Keratinocyte (primary cell): ENCODE results near the gene DNLZ. TPM values are rescaled to one million over a fixed set of nuclear protein-coding genes. Genes with fewer than 3 reads are reported as not detected.

Experiments used
- DNase-seq: peaks from one replicate; pipeline ENCODE4 v3.0.0-alpha.2; 2011; ENCODE audit warnings: low read depth, missing footprints, low spot score
- FAIRE-seq: peaks from 2 replicates; lab custom pipeline; 2011; peaks lifted over from hg19 to GRCh38; lab: Jason Lieb, UNC
- H2AFZ ChIP-seq: 2 replicates; pipeline ENCODE4 v1.6.0; 2012; ENCODE audit warnings: low read length, control low read depth, inconsistent platforms; ENCODE audit not compliant: control insufficient read depth
- H3K27ac ChIP-seq: 2 replicates; pipeline ENCODE4 v1.5.1; 2011; ENCODE audit warnings: low read length; ENCODE audit not compliant: control insufficient read depth, insufficient read depth
- H3K27me3 ChIP-seq: 3 replicates; pipeline ENCODE4 v1.6.0; 2011; ENCODE audit warnings: low read length; ENCODE audit not compliant: control insufficient read depth, insufficient read depth; ENCODE audit errors: extremely low read depth
- H3K36me3 ChIP-seq, 2 experiments: 2 replicates in 1 of 2; 3 replicates in 1 of 2; pipeline ENCODE4 v1.5.1; 2011; ENCODE audit warnings: low read length in 2 of 2, mild to moderate bottlenecking in 1 of 2; ENCODE audit not compliant: control insufficient read depth in 2 of 2, insufficient read depth in 2 of 2; ENCODE audit errors: extremely low read depth in 1 of 2
- H3K4me1 ChIP-seq: 3 replicates; pipeline ENCODE4 v1.5.1; 2011; ENCODE audit warnings: low read length; ENCODE audit not compliant: control insufficient read depth, insufficient read depth; ENCODE audit errors: extremely low read depth
- H3K4me2 ChIP-seq: 3 replicates; pipeline ENCODE4 v1.6.0; 2011; ENCODE audit warnings: low read depth, low read length; ENCODE audit not compliant: control insufficient read depth, insufficient read depth; ENCODE audit errors: extremely low read depth
- H3K4me3 ChIP-seq, 3 experiments: fragments of 200-600 bp in 1 of 3; sonication (generic) in 1 of 3; 2 replicates in 2 of 3; 3 replicates in 1 of 3; pipeline ENCODE4 v1.5.1; 2011 to 2016; ENCODE audit warnings: low read length in 3 of 3, mild to moderate bottlenecking in 3 of 3, control low read depth in 2 of 3, inconsistent platforms in 1 of 3, low read depth in 1 of 3, mixed read lengths in 1 of 3, mixed run types in 1 of 3, moderate library complexity in 1 of 3; ENCODE audit not compliant: control insufficient read depth in 2 of 3, insufficient read depth in 2 of 3; ENCODE audit errors: extremely low read depth in 1 of 3
- H3K79me2 ChIP-seq: 2 replicates; pipeline ENCODE4 v1.6.0; 2012; ENCODE audit warnings: low read length; ENCODE audit not compliant: control insufficient read depth, insufficient read depth
- H3K9ac ChIP-seq: 3 replicates; pipeline ENCODE4 v1.6.0; 2011; ENCODE audit warnings: low read length; ENCODE audit not compliant: control insufficient read depth, insufficient read depth; ENCODE audit errors: extremely low read depth
- H3K9me1 ChIP-seq: 3 replicates; pipeline ENCODE4 v1.6.0; 2011; ENCODE audit warnings: low read length; ENCODE audit not compliant: control insufficient read depth, insufficient read depth; ENCODE audit errors: extremely low read depth
- H3K9me3 ChIP-seq: 2 replicates; pipeline ENCODE4 v1.5.1; 2012; ENCODE audit warnings: low read depth, low read length; ENCODE audit not compliant: control insufficient read depth
- H4K20me1 ChIP-seq: 3 replicates; pipeline ENCODE4 v1.6.0; 2011; ENCODE audit warnings: low read length; ENCODE audit not compliant: control insufficient read depth, insufficient read depth; ENCODE audit errors: extremely low read depth
- EZH2 ChIP-seq: IDR thresholded peaks from one replicate; pipeline ENCODE4 v1.6.1; 2012; ENCODE audit warnings: inconsistent platforms, mild to moderate bottlenecking, low read length, moderate library complexity
- dilution Hi-C: fragments of 300-500 bp; cut with MboI; formaldehyde crosslinking; loops from one replicate; pipeline ENCODE4 v1.7.0; 2020; ENCODE audit warnings: low sequenced_read_pairs; ENCODE audit not compliant: extremely low pct_ligation_motif_present
- polyA plus RNA-seq, 5 experiments: library from polyadenylated mRNA; depleted of rRNA in 3 of 5; stranded (reverse) in 3 of 5; stranded (forward) in 1 of 5; unstranded in 1 of 5; fragments of >200 nt; gene quantifications; 1 replicate in 1 of 5; 2 replicates in 3 of 5; 3 replicates in 1 of 5; pipeline versions ENCODE4 v1.2.1 to v1.2.3, GENCODE V29; 2011 to 2012; ENCODE audit warnings: missing spikeins in 2 of 5, low read depth in 1 of 5, low replicate concordance in 1 of 5
- TF ChIP-seq, protein P1 (sequence below), 3 experiments: IDR thresholded peaks in 1 of 3; conservative IDR thresholded peaks in 1 of 3; optimal IDR thresholded peaks in 1 of 3; 2 replicates in 2 of 3; 3 replicates in 1 of 3; pipeline versions ENCODE3 to v1.5.1; 2011; ENCODE audit warnings: low read length in 3 of 3, mild to moderate bottlenecking in 3 of 3, moderate library complexity in 2 of 3, control low read depth in 1 of 3, inconsistent platforms in 1 of 3; ENCODE audit not compliant: insufficient read depth in 2 of 3; ENCODE audit errors: extremely low read depth in 1 of 3

DNLZ gene
- polyA plus RNA-seq, 1 donor (not counting 4 experiments of a cell fraction or from before 2014, with no cell fraction given): 6.7 TPM

DNA sequence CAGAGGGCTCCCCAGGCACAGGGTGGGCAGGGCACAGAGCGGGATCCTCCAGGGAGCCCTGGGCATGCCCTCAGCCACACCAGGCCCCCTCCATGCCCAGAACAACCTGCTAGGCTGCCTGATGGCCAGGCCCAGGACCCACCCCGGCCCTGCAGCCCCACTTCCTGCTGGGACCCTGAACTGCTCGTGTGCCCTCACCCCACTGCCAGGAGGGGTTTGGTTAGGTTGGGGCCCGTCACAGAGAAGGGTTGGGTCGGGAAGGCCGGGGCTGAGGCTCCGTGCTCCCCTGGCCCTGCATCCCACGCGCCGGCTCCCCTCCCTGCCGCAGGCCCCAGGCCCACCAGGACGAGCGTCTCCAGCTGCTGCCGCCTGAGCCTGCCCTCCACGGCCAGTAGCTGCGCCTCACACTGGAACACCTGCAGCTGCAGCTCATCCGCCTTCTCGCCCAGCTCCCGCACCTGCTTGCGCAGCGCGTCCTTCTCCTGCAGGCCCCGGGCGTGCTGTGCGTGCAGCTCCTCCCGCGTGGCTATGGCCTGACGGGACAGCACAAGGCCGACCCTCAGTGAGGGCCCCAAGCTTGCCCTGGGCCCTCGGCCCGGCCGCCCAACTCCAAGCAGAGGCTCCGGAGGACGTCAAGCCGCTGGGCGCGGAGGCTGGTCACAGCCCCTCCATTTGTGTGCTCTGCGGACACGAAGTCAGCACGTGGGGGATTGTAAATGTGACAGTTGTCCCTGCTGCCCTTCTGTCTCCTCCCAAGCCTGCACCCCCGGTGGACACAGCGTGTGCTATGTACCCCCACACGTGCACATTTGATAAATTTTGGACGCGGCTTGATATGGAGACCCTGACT is 4.0 kb upstream of the DNLZ start:
- Histone ChIP-seq H3K9me1 (no peaks in the 10 kb centered on the region), H3K4me1 (peaks cover 14% of the 10 kb centered on the region), H3K27me3 (no peaks in the 10 kb centered on the region), H4K20me1 (no peaks in the 10 kb centered on the region), H3K4me3 (no peak overlapping the region), H3K9me3 (no peaks in the 10 kb centered on the region), H2AFZ (no peak overlapping the region), H3K27ac (no peak overlapping the region), H3K9ac (no peak overlapping the region), H3K4me2 (no peak overlapping the region), H3K36me3 (peaks cover 0 to 1% of the 10 kb centered on the region in 2 experiments), H3K79me2 (no peaks in the 10 kb centered on the region)
- dilution Hi-C loops: no loop called here
- DNase-seq (no peak), FAIRE-seq (no peak)
- TF ChIP-seq, protein P1, sequence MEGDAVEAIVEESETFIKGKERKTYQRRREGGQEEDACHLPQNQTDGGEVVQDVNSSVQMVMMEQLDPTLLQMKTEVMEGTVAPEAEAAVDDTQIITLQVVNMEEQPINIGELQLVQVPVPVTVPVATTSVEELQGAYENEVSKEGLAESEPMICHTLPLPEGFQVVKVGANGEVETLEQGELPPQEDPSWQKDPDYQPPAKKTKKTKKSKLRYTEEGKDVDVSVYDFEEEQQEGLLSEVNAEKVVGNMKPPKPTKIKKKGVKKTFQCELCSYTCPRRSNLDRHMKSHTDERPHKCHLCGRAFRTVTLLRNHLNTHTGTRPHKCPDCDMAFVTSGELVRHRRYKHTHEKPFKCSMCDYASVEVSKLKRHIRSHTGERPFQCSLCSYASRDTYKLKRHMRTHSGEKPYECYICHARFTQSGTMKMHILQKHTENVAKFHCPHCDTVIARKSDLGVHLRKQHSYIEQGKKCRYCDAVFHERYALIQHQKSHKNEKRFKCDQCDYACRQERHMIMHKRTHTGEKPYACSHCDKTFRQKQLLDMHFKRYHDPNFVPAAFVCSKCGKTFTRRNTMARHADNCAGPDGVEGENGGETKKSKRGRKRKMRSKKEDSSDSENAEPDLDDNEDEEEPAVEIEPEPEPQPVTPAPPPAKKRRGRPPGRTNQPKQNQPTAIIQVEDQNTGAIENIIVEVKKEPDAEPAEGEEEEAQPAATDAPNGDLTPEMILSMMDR (optimal IDR thresholded peaks at IDR 0.05 in 1 of 3, IDR thresholded peaks at IDR 0.05 in 1 of 3, conservative IDR thresholded peaks at IDR 0.05 in 1 of 3; ENCODE audit: extremely low read depth in 1 of 3, insufficient read depth in 2 of 3, low read length in 3 of 3): no peak
- no peak for TF ChIP-seq EZH2

- TF ChIP-seq, protein P1 (optimal IDR thresholded peaks at IDR 0.05 in 1 of 3, IDR thresholded peaks at IDR 0.05 in 1 of 3, conservative IDR thresholded peaks at IDR 0.05 in 1 of 3; ENCODE audit: extremely low read depth in 1 of 3, insufficient read depth in 2 of 3, low read length in 3 of 3): no peak
- no peak for TF ChIP-seq EZH2
- dilution Hi-C loops: no loop called here
- FAIRE-seq: no peak
Observed at GRCh38 chr9:136366826-136367225, 3.3 kb upstream of the DNLZ start.

More at GRCh38 chr9:136366826-136367225, 3.3 kb upstream of the DNLZ start:
- DNase-seq: no peak
- H3K4me2 ChIP-seq: no peak overlapping the region
- no peaks in the 10 kb centered on the region for H3K79me2 ChIP-seq
- H3K27ac ChIP-seq: no peak overlapping the region
- H3K36me3 ChIP-seq: peaks cover 0 to 1% of the 10 kb centered on the region in 2 experiments
- no peaks in the 10 kb centered on the region for H3K27me3 ChIP-seq
- no peak overlapping the region for H2AFZ ChIP-seq
- no peaks in the 10 kb centered on the region for H3K9me1 ChIP-seq
- H3K9me3 ChIP-seq: no peaks in the 10 kb centered on the region
- H4K20me1 ChIP-seq: no peaks in the 10 kb centered on the region
- no peak overlapping the region for H3K9ac ChIP-seq
- H3K4me3 ChIP-seq: no peak overlapping the region
- H3K4me1 ChIP-seq: peaks cover 12% of the 10 kb centered on the region
